GM21367 (cell line): ENCODE data around the gene USP51.
"Not testable (repeated sequence)": the region's sequence is repeated elsewhere in the genome, so short reads cannot be mapped to it uniquely, and the experiment has no call there.

Experiments used
- ATAC-seq: cut with Tn5 transposase; IDR thresholded peaks from one replicate; pipeline ENCODE4 v1.9.1; 2021; ENCODE audit not compliant: unreplicated experiment

The USP51 gene

GRCh38 chrX:55489314-55490009 is at the start of gene USP51:
Gene USP51, minus strand, starts transcription at chrX:55489848. Its CDS starts 909 bp downstream, at chrX:55488939.
- ATAC-seq = peak; percentile 40

GRCh38 chrX:55524487-55524886 is 34.8 kb upstream of the USP51 start:
- ATAC-seq = no peak

- ATAC-seq = no peak
Observed at GRCh38 chrX:55523356-55523755, 33.7 kb upstream of the USP51 start.

GRCh38 chrX:55522596-55523276 is 33.1 kb upstream of the USP51 start:
- ATAC-seq = no peak

GRCh38 chrX:55521687-55522086 is 32.0 kb upstream of the USP51 start:
- no peak for ATAC-seq

GRCh38 chrX:55516794-55517481 is 27.3 kb upstream of the USP51 start:
- ATAC-seq = not testable (repeated sequence)

- ATAC-seq = not testable (repeated sequence)
Observed at GRCh38 chrX:55513045-55513737, 23.5 kb upstream of the USP51 start.

GRCh38 chrX:55508410-55509152 is 18.9 kb upstream of the USP51 start:
- peak; percentile 68 for ATAC-seq

GRCh38 chrX:55507699-55508098 is 18.1 kb upstream of the USP51 start:
- not testable (repeated sequence) for ATAC-seq

- not testable (repeated sequence) for ATAC-seq
Observed at GRCh38 chrX:55507010-55507409, 17.4 kb upstream of the USP51 start.

GRCh38 chrX:55490974-55491373 is 1.3 kb upstream of the USP51 start:
- no peak for ATAC-seq

GRCh38 chrX:55490121-55490520 is 473 bp upstream of the USP51 start:
- ATAC-seq = no peak

GRCh38 chrX:55488593-55489313 is 895 bp downstream of the USP51 start:
- peak; percentile 43 for ATAC-seq

GRCh38 chrX:55488006-55488592 is 1.5 kb downstream of the USP51 start:
- ATAC-seq = peak; percentile 13

GRCh38 chrX:55487143-55487542 is 2.5 kb downstream of the USP51 start:
- ATAC-seq = no peak

- no peak for ATAC-seq
Observed at GRCh38 chrX:55486736-55487135, 2.9 kb downstream of the USP51 start.

GRCh38 chrX:55484948-55485347 is 4.7 kb downstream of the USP51 start:
- no peak for ATAC-seq

- no peak for ATAC-seq
Observed at GRCh38 chrX:55480390-55481062, 9.1 kb downstream of the USP51 start.

- not testable (repeated sequence) for ATAC-seq
Observed at GRCh38 chrX:55479956-55480355, 9.7 kb downstream of the USP51 start.
